HEK293T (cell line): ENCODE results near the gene ANK3.

ENCODE experiments used
- CTCF ChIA-PET: fragments of 350-600 bp; formaldehyde crosslinking; extraction: SDS; loops from one replicate; lab custom pipeline; 2021; ENCODE audit warnings: antibody characterized with exemption, inconsistent platforms; lab: Yijun Ruan, JAX
- POLR2A ChIA-PET: fragments of 350-600 bp; formaldehyde crosslinking; extraction: SDS; loops from one replicate; lab custom pipeline; 2020; ENCODE audit warnings: antibody characterized with exemption, inconsistent platforms; lab: Yijun Ruan, JAX
- DNase-seq: peaks from one replicate; pipeline ENCODE4 v3.0.0; 2012; ENCODE audit warnings: mixed read lengths; ENCODE audit errors: extremely low spot score
- ARNT ChIP-seq: fragments of 450-650 bp; IDR thresholded peaks from 2 replicates; pipeline ENCODE4 v1.6.1; 2017; ENCODE audit warnings: mild to moderate bottlenecking
- BHLHE40 ChIP-seq: fragments of 450-650 bp; IDR thresholded peaks from 2 replicates; pipeline ENCODE4 v1.6.1; 2016; ENCODE audit warnings: mild to moderate bottlenecking, moderate library complexity, borderline replicate concordance
- CTBP1 ChIP-seq: fragments of 450-650 bp; IDR thresholded peaks from 2 replicates; pipeline ENCODE4 v1.6.1; 2016; ENCODE audit warnings: borderline replicate concordance
- ELF4 ChIP-seq: fragments of 450-650 bp; IDR thresholded peaks from 2 replicates; pipeline ENCODE4 v1.6.1; 2017; ENCODE audit warnings: antibody characterized with exemption
- FOXA1 ChIP-seq: fragments of 450-650 bp; IDR thresholded peaks from 2 replicates; pipeline ENCODE4 v1.6.1; 2016; ENCODE audit warnings: mild to moderate bottlenecking
- FOXK2 ChIP-seq: fragments of 450-650 bp; IDR thresholded peaks from 2 replicates; pipeline ENCODE4 v1.6.1; 2016; ENCODE audit warnings: mild to moderate bottlenecking
- FOXM1 ChIP-seq: fragments of 450-650 bp; IDR thresholded peaks from 2 replicates; pipeline ENCODE4 v1.6.1; 2017; ENCODE audit warnings: mild to moderate bottlenecking, borderline replicate concordance
- HDGF ChIP-seq: fragments of 450-650 bp; IDR thresholded peaks from 2 replicates; pipeline ENCODE4 v1.6.1; 2017; ENCODE audit warnings: antibody characterized with exemption, borderline replicate concordance
- L3MBTL2 ChIP-seq: fragments of 450-650 bp; conservative IDR thresholded peaks from 2 replicates; pipeline ENCODE4 v1.6.1; 2016; ENCODE audit warnings: mild to moderate bottlenecking
- LEF1 ChIP-seq: fragments of 450-650 bp; IDR thresholded peaks from 2 replicates; pipeline ENCODE4 v1.6.1; 2017; ENCODE audit warnings: mild to moderate bottlenecking, borderline replicate concordance
- NFRKB ChIP-seq: fragments of 450-650 bp; IDR thresholded peaks from 2 replicates; pipeline ENCODE4 v1.6.1; 2016; ENCODE audit warnings: mild to moderate bottlenecking, moderate library complexity
- SP1 ChIP-seq: fragments of 450-650 bp; IDR thresholded peaks from 2 replicates; pipeline ENCODE4 v1.6.1; 2017
- SUZ12 ChIP-seq: fragments of 450-650 bp; IDR thresholded peaks from 2 replicates; pipeline ENCODE4 v1.6.1; 2016; ENCODE audit warnings: mild to moderate bottlenecking
- TARDBP ChIP-seq: fragments of 450-650 bp; IDR thresholded peaks from 2 replicates; pipeline ENCODE4 v1.6.1; 2016
- ZNF384 ChIP-seq: fragments of 450-650 bp; IDR thresholded peaks from 2 replicates; pipeline ENCODE4 v1.6.1; 2016
- TF ChIP-seq, protein P1 (sequence below): fragments of 450-650 bp; IDR thresholded peaks from 2 replicates; pipeline ENCODE4 v1.6.1; 2016

Gene ANK3

DNA sequence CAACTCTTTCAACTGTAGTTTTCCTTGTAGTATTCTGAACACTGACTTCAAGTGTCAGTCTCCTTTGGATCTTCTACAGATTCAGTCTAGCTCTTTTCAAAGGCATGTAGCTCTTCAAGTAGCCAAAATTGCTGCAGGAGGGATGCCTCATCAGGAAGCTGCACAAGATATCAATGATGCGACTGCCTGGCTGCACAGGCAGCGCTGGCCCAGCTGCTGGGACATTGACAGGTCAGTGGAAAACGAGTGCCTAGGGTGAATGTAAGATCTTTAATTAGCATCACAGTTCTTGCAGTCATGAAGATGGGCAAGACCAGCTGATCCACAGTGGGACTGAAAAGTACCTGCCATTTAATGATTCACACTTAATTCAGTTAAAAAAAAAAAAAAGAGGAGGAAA, 167.6 kb downstream of the ANK3 start:
- ChIA-PET POLR2A (no interaction called here), CTCF (no interaction called here)
- TF ChIP-seq CTBP1 (no peak), FOXM1 (no peak), NFRKB (no peak), FOXK2 (no peak), LEF1 (no peak), HDGF (no peak)
- no peak for DNase-seq

DNA sequence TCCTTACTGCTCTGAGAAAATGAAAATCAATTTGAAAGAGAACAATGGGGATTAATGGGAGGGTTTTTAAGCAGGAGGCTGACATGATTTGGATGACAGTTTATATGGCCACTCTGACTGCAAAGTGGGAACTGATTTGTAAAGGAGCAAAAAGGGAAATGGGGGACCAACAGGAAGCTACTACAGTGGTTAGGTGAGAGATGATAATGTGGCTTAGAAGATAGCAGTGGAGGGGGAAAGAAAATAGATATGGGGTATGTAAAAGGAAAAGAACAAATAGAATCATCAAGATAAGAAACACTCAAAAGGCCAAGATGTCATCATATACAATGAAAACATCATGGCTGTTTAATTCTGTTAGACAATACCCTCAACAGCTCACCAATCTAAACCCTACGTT, 177.5 kb downstream of the ANK3 start:
- no peak for DNase-seq
- CTCF ChIA-PET: no interaction called here
- POLR2A ChIA-PET: no interaction called here

DNA sequence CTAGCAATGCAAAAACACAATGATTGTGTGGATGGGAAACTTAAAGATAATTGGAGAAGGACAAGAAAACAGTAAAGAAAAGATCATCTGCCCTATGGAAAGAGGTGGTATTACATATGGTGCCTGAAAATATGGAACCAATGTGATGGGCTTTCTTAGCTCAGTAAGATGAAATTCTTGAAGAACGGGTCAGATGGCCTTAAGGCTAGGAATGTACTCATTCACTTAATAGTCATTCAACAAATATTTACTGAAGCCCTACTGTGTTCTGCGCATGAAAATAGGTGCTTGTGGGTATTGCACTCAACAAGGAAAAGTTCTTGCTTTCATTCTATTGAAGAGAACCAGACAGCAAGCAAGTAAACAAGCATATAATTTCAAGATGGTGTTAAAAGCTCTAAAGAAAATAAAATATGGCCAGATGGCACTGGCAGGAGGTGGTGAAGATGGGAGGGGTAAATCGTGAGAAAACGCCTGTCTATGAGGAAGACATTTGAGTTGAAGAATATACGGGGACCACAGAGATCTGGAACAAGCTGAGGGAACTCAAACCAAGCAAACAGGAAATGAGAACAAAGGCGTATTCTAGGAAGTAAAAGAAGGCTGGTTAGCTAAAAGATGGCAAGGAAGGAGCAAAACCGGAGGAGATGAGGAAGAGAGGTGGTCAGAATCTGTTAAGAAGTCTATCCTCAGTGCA, 179.7 kb downstream of the ANK3 start:
- CTCF ChIA-PET: interaction anchor here (1.0 to 3.8 kb wide), 2 partner anchors 95 to 218 kb away, joined by 3 to 27 read pairs; no protein-coding TSS in a partner anchor
- TF ChIP-seq CTBP1 (no peak), NFRKB (no peak), SUZ12 (no peak), ARNT (no peak), HDGF (no peak)

More for the DNA sequence above, 177.5 kb downstream of the ANK3 start:
- TF ChIP-seq NFRKB (no peak), FOXM1 (no peak), TARDBP (no peak)

DNA sequence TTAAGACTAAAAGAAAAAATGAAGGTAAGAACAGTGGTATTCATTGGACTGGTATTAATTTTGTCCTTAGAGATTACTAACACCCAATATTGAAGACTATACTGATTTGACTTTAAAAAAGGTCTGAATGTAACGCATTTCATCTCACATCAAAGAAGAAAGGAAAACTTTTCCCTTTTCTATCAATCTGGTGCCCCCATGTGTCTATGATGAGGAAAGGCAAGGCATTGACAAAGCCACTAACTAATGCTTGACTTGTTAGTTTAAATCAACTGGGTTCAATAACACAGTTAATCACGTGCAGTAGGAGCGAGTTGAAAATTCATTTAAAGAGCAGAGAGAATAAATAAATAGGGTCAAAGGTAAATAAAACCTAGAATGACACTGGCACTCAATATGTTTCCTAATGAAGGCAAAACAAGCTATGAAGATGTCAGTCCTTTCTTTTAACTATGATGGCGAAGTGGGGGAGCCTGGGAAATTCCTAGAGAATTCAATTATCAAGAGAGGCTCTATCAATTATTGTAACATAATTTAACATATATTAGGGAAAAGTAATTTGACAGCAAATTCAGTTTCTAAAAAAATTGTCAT, 180.9 kb downstream of the ANK3 start:
- ChIA-PET POLR2A (no interaction called here), CTCF (interaction anchor here (0.6 to 3.8 kb wide), 11 partner anchors 10 to 301 kb away, joined by 3 to 27 read pairs (median 4); no protein-coding TSS in a partner anchor)
- peak; percentile 20 for DNase-seq
- no peak for TF ChIP-seq HDGF
- no peak for TF ChIP-seq LEF1
- no peak for TF ChIP-seq TARDBP
- TF ChIP-seq, protein P1, sequence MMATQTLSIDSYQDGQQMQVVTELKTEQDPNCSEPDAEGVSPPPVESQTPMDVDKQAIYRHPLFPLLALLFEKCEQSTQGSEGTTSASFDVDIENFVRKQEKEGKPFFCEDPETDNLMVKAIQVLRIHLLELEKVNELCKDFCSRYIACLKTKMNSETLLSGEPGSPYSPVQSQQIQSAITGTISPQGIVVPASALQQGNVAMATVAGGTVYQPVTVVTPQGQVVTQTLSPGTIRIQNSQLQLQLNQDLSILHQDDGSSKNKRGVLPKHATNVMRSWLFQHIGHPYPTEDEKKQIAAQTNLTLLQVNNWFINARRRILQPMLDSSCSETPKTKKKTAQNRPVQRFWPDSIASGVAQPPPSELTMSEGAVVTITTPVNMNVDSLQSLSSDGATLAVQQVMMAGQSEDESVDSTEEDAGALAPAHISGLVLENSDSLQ: no peak
- TF ChIP-seq ARNT: no peak
- TF ChIP-seq FOXK2: no peak
- no peak for TF ChIP-seq BHLHE40
- TF ChIP-seq CTBP1: no peak
- no peak for TF ChIP-seq L3MBTL2
- TF ChIP-seq FOXM1: no peak
- no peak for TF ChIP-seq NFRKB
- no peak for TF ChIP-seq ZNF384
- TF ChIP-seq FOXA1: no peak
- TF ChIP-seq SUZ12: no peak
- no peak for TF ChIP-seq SP1

More for the DNA sequence above, 179.7 kb downstream of the ANK3 start:
- DNase-seq: no peak
- POLR2A ChIA-PET: no interaction called here

DNA sequence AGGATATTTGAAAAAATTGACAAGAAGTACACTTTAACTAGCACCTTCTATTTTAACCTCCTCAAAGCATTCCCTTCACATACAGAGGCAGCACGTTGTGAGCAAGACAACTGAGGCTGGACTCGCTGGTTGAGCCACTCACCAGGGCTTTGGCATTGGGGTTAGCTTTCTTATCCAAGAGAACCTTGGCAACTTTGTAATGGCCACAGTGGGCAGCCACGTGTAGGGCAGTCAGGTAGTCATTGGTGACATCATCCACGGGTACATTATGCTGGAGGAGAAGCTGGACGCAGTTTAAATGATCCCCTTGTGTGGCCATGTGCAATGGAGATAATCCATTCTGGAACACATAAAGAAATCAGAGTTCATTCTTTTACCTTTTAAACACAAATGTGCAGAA, 181.8 kb downstream of the ANK3 start:
- ChIA-PET CTCF (interaction anchor here (0.7 to 3.8 kb wide), 5 partner anchors 10 to 232 kb away, joined by 3 to 27 read pairs (median 4); no protein-coding TSS in a partner anchor), POLR2A (no interaction called here)
- DNase-seq: no peak
- TF ChIP-seq TARDBP (no peak), BHLHE40 (no peak), SP1 (no peak), HDGF (no peak), CTBP1 (no peak), FOXA1 (no peak), FOXK2 (no peak), ARNT (no peak), ZNF384 (no peak), NFRKB (no peak), LEF1 (no peak), FOXM1 (no peak), ELF4 (no peak), SUZ12 (no peak), L3MBTL2 (no peak)
- TF ChIP-seq, protein P1: no peak

DNA sequence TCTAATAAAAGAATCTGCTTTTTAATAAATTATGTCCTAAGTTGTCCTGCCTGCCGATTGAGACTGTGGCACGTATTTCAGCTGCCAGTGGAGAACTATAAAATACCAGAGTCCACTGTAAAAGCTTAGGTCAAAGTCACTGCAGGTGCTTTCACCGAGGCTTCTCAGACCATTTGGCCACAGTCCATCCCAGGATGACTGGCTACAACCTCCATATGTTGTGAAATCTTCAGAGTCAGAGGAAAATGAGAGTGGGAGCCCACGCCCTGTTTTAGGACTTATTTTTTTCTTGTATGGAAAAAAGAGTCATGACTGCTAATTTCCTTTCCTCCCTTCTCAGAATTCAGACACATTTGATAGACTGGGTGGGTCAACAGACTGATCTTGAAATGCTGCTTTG, 182.9 kb downstream of the ANK3 start:
- no peak for TF ChIP-seq CTBP1
- TF ChIP-seq ARNT: no peak
- CTCF ChIA-PET: interaction anchor here (3.8 kb wide), 1 partner anchor 91 kb away, joined by 27 read pairs; no protein-coding TSS in a partner anchor

DNA sequence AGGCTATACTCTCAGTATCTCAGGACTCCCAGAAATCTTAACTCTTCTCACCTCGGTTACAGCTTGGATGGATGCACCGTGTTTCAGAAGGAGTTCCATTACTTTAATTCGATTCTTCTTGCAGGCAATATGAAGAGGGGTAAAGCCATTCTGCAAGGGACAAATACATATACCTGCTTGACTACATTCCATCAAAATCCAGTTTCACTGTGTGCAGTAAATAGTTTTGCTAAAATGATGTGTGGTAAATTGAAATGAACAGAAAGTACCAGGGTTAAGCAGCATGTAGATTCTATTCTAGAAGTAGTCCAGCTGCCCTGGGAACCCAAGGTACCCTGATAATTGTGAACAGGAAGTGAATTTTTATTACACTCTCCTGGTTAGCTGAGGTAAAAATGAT, 183.9 kb downstream of the ANK3 start:
- no peak for DNase-seq
- ChIA-PET POLR2A (no interaction called here), CTCF (interaction anchor here (3.9 kb wide), 1 partner anchor 91 kb away, joined by 21 read pairs; no protein-coding TSS in a partner anchor)
- TF ChIP-seq TARDBP: no peak
- no peak for TF ChIP-seq LEF1
- TF ChIP-seq, protein P1: no peak
- TF ChIP-seq FOXM1: no peak
- TF ChIP-seq ARNT: no peak
- TF ChIP-seq FOXA1: no peak
- no peak for TF ChIP-seq SP1
- TF ChIP-seq ELF4: no peak
- TF ChIP-seq FOXK2: no peak
- no peak for TF ChIP-seq CTBP1
- no peak for TF ChIP-seq ZNF384
- no peak for TF ChIP-seq NFRKB
- no peak for TF ChIP-seq SUZ12
- no peak for TF ChIP-seq BHLHE40
- TF ChIP-seq HDGF: no peak
- TF ChIP-seq L3MBTL2: no peak

More for the DNA sequence above, 182.9 kb downstream of the ANK3 start:
- DNase-seq: no peak
- POLR2A ChIA-PET: no interaction called here
